Peyer's patch (tissue), 4 donors: Measurements from ENCODE around the gene DPP9. TPM values are rescaled to one million over a fixed set of nuclear protein-coding genes. Genes with fewer than 3 reads are reported as not detected.

Experiments used
- DNase-seq, 3 donors: peaks; one replicate each; pipeline ENCODE4 v3.0.0-alpha.2; 2017 to 2019
- H3K27ac ChIP-seq, 4 donors: fragments of 200-600 bp; sonication (generic); one replicate each; pipeline ENCODE4 v1.5.1; 2016 to 2019
- H3K27me3 ChIP-seq, 2 donors: fragments of 200-600 bp; sonication (generic); one replicate each; pipeline ENCODE4 v1.5.1; 2019
- H3K36me3 ChIP-seq, 3 donors: fragments of 200-600 bp; sonication (generic); one replicate each; pipeline ENCODE4 v1.5.1; 2016 to 2019
- H3K4me1 ChIP-seq, 4 donors: fragments of 200-600 bp; sonication (generic); one replicate each; pipeline ENCODE4 v1.5.1; 2016 to 2019
- H3K4me3 ChIP-seq, 4 donors: fragments of 200-600 bp; sonication (generic); 1 replicate in 3 of 4; 2 replicates in 1 of 4; pipeline ENCODE4 v1.5.1; 2016 to 2019; ENCODE audit warnings: mild to moderate bottlenecking in 1 of 4
- H3K9me3 ChIP-seq, 4 donors: fragments of 200-600 bp; sonication (generic); one replicate each; pipeline ENCODE4 v1.5.1; 2016 to 2019; ENCODE audit warnings: mild to moderate bottlenecking in 1 of 4
- CTCF ChIP-seq, 6 experiments: fragments of 450-650 bp in 4 of 6; fragments of 200-600 bp in 2 of 6; sonication (generic) in 1 of 6; IDR thresholded peaks; one replicate each; pipeline ENCODE4 v1.5.1; 2017 to 2019; ENCODE audit warnings: antibody characterized with exemption in 6 of 6, mild to moderate bottlenecking in 3 of 6, moderate library complexity in 1 of 6
- POLR2A ChIP-seq, 2 donors: fragments of 450-650 bp; IDR thresholded peaks; one replicate each; pipeline ENCODE4 v1.5.1; 2017; ENCODE audit warnings: antibody characterized with exemption in 2 of 2, mild to moderate bottlenecking in 2 of 2, moderate library complexity in 2 of 2
- total RNA-seq, 4 donors: library from RNA; depleted of rRNA; stranded (reverse); fragments of >200 nt; gene quantifications; one replicate each; pipeline ENCODE4 v1.1.0, GENCODE V29; 2016

Gene DPP9
- total RNA-seq = 100 to 1,000 TPM; 102 to 279 (median 168) TPM

GRCh38 chr19:4723595-4724514 lies at the start of gene DPP9:
TSS of gene DPP9 (minus strand) at chr19:4723842. CDS start at chr19:4719906, 3,936 bp downstream.
- Histone ChIP-seq H3K9me3 (no peaks in the 10 kb centered on the region), H3K4me3 (peak within 1 kb of the TSS; percentile 71 to 100 (median 91)), H3K27me3 (no peaks in the 10 kb centered on the region), H3K27ac (peak within 1 kb of the TSS; percentile 88 to 96 (median 92)), H3K36me3 (peaks cover 0 to 18% (median 0%) of the 10 kb centered on the region in 3 donors), H3K4me1 (peaks cover 3 to 31% (median 14%) of the 10 kb centered on the region in 4 donors)
- DNase-seq = peak; percentile 95 to 98 (median 96)
- TF ChIP-seq CTCF (IDR thresholded peaks at IDR 0.05) (peak; percentile 23 to 58 (median 42)), POLR2A (IDR thresholded peaks at IDR 0.05) (peak; percentile 57 to 65)

GRCh38 chr19:4773047-4773640 lies 49.5 kb upstream of the DPP9 start:
- Histone ChIP-seq H3K9me3 (peaks cover 0 to 5% (median 0%) of the 10 kb centered on the region in 4 donors), H3K4me1 (no peaks in the 10 kb centered on the region), H3K27ac (no peak overlapping the region), H3K27me3 (no peaks in the 10 kb centered on the region), H3K36me3 (no peaks in the 10 kb centered on the region), H3K4me3 (no peak overlapping the region)
- TF ChIP-seq CTCF (IDR thresholded peaks at IDR 0.05) (no peak), POLR2A (IDR thresholded peaks at IDR 0.05) (no peak)
- DNase-seq = no peak

GRCh38 chr19:4772566-4772965 lies 48.9 kb upstream of the DPP9 start:
- peaks cover 0 to 5% (median 0%) of the 10 kb centered on the region in 4 donors for H3K9me3 ChIP-seq
- H3K4me3 ChIP-seq = no peak overlapping the region
- no peak overlapping the region for H3K27ac ChIP-seq
- H3K36me3 ChIP-seq = no peaks in the 10 kb centered on the region
- H3K27me3 ChIP-seq = no peaks in the 10 kb centered on the region
- TF ChIP-seq CTCF (IDR thresholded peaks at IDR 0.05) (no peak), POLR2A (IDR thresholded peaks at IDR 0.05) (no peak)
- no peak for DNase-seq
- H3K4me1 ChIP-seq = no peaks in the 10 kb centered on the region

- no peaks in the 10 kb centered on the region for H3K4me1 ChIP-seq
- H3K27me3 ChIP-seq = no peaks in the 10 kb centered on the region
- no peak overlapping the region for H3K4me3 ChIP-seq
- H3K27ac ChIP-seq = no peak overlapping the region
- peaks cover 0 to 5% (median 0%) of the 10 kb centered on the region in 4 donors for H3K9me3 ChIP-seq
- DNase-seq = peak; percentile 33 to 82 (median 74)
- TF ChIP-seq POLR2A (IDR thresholded peaks at IDR 0.05) (no peak), CTCF (IDR thresholded peaks at IDR 0.05) (no peak)
- H3K36me3 ChIP-seq = no peaks in the 10 kb centered on the region
These were observed 45.5 kb upstream of the DPP9 start for GRCh38 chr19:4768934-4769777.

- Histone ChIP-seq H3K36me3 (no peaks in the 10 kb centered on the region), H3K27ac (no peak overlapping the region), H3K27me3 (no peaks in the 10 kb centered on the region), H3K4me3 (no peak overlapping the region), H3K4me1 (peaks cover 0 to 12% (median 2%) of the 10 kb centered on the region in 4 donors), H3K9me3 (peaks cover 0 to 2% (median 0%) of the 10 kb centered on the region in 4 donors)
- DNase-seq = no peak
- no peak for TF ChIP-seq CTCF (IDR thresholded peaks at IDR 0.05)
- TF ChIP-seq POLR2A (IDR thresholded peaks at IDR 0.05) = no peak
These were observed 40.7 kb upstream of the DPP9 start for GRCh38 chr19:4764393-4764660.
